H1 (cell line): ENCODE measurements around the gene FAM120B. TPM values are rescaled to one million over a fixed set of nuclear protein-coding genes. Genes with fewer than 3 reads are reported as not detected.
A peak's percentile ranks its signal among the peaks of the same experiment; 100 is the strongest.

Experiments used
- CTCF ChIA-PET: fragments of 300-600 bp; sonication (Branson Sonifier 250); formaldehyde crosslinking; loops from one replicate; lab custom pipeline; 2021; ENCODE audit not compliant: partially characterized antibody; lab: Charles Lee
- POLR2A ChIA-PET: fragments of 300-600 bp; sonication (Branson Sonifier 250); formaldehyde crosslinking; loops from one replicate; lab custom pipeline; 2021; ENCODE audit warnings: inconsistent platforms; ENCODE audit not compliant: partially characterized antibody; lab: Charles Lee
- DNase-seq, 2 experiments: peaks; one replicate each; pipeline versions ENCODE4 v3.0.0 to v3.0.0-alpha.2; 2010 to 2022; ENCODE audit warnings: low spot score in 2 of 2, low read depth in 1 of 2, mixed read lengths in 1 of 2
- FAIRE-seq: peaks from 2 replicates; lab custom pipeline; 2011; peaks lifted over from hg19 to GRCh38; lab: Jason Lieb, UNC
- H2AFZ ChIP-seq: 2 replicates; pipeline ENCODE4 v1.8.1; 2012; ENCODE audit warnings: low read length, inconsistent platforms
- H2AK5ac ChIP-seq: 2 replicates; pipeline ENCODE4 v1.6.1; 2013; ENCODE audit warnings: low read depth, low read length
- H2BK120ac ChIP-seq: replicated peaks from 2 replicates; pipeline ENCODE3; 2013; ENCODE audit warnings: low read depth, low read length, inconsistent platforms
- H2BK12ac ChIP-seq: 2 replicates; pipeline ENCODE4 v1.6.1; 2013; ENCODE audit warnings: low read depth, low read length
- H2BK15ac ChIP-seq: 2 replicates; pipeline ENCODE4 v1.6.1; 2013; ENCODE audit warnings: low read length
- H2BK20ac ChIP-seq: 2 replicates; pipeline ENCODE4 v1.6.1; 2013; ENCODE audit warnings: low read length
- H2BK5ac ChIP-seq: 2 replicates; pipeline ENCODE4 v1.6.1; 2013; ENCODE audit warnings: low read depth, low read length
- H3K14ac ChIP-seq: 2 replicates; pipeline ENCODE4 v1.6.1; 2013; ENCODE audit warnings: inconsistent platforms; ENCODE audit not compliant: insufficient read length
- H3K18ac ChIP-seq: 2 replicates; pipeline ENCODE4 v1.6.1; 2013; ENCODE audit warnings: low read length; ENCODE audit errors: extremely low read depth
- H3K23ac ChIP-seq: 2 replicates; pipeline ENCODE4 v1.6.1; 2013; ENCODE audit warnings: inconsistent platforms; ENCODE audit not compliant: insufficient read length
- H3K23me2 ChIP-seq: 2 replicates; pipeline ENCODE4 v1.6.1; 2013; ENCODE audit warnings: low read depth, low read length
- H3K27ac ChIP-seq: 2 replicates; pipeline ENCODE4 v1.6.1; 2011; ENCODE audit warnings: low read depth, low read length, inconsistent platforms
- H3K27me3 ChIP-seq, 4 experiments: replicated peaks in 1 of 4; 1 replicate in 1 of 4; 2 replicates in 3 of 4; pipeline versions ENCODE4 v1.6.1 to v1.8.1; 2011 to 2013; ENCODE audit warnings: low read length in 3 of 4, mild to moderate bottlenecking in 3 of 4, inconsistent platforms in 2 of 4, mixed read lengths in 2 of 4, moderate library complexity in 1 of 4; ENCODE audit not compliant: control insufficient read depth in 3 of 4, insufficient read depth in 3 of 4; ENCODE audit errors: extremely low read depth in 1 of 4
- H3K36me3 ChIP-seq, 4 experiments: 2 replicates each; pipeline versions ENCODE4 v1.6.1 to v1.8.1; 2011 to 2013; ENCODE audit warnings: mild to moderate bottlenecking in 4 of 4, low read length in 3 of 4, moderate library complexity in 2 of 4, control low read depth in 1 of 4, inconsistent platforms in 1 of 4; ENCODE audit not compliant: insufficient read depth in 4 of 4, control insufficient read depth in 2 of 4
- H3K4ac ChIP-seq: replicated peaks from 2 replicates; pipeline ENCODE3; 2013; ENCODE audit warnings: low read length, low read depth, mixed read lengths, inconsistent platforms; ENCODE audit not compliant: insufficient read length
- H3K4me1 ChIP-seq, 4 experiments: replicated peaks in 1 of 4; 1 replicate in 1 of 4; 2 replicates in 3 of 4; pipeline versions ENCODE4 v1.6.1 to v1.8.1; 2011 to 2013; ENCODE audit warnings: low read length in 3 of 4, inconsistent platforms in 2 of 4, mixed read lengths in 1 of 4; ENCODE audit not compliant: insufficient read depth in 4 of 4, control insufficient read depth in 3 of 4
- H3K4me2 ChIP-seq, 2 experiments: 2 replicates each; pipeline versions ENCODE4 v1.6.1 to v1.8.1; 2011 to 2013; ENCODE audit warnings: low read depth in 2 of 2, low read length in 2 of 2, control low read depth in 1 of 2, inconsistent platforms in 1 of 2, mild to moderate bottlenecking in 1 of 2; ENCODE audit not compliant: insufficient read depth in 1 of 2
- H3K4me3 ChIP-seq, 4 experiments: fragments of 200-600, 300-600 bp in 1 of 4; sonication (generic), shearing (Covaris generic), sonication (Bioruptor Twin) in 1 of 4; 2 replicates each; pipeline versions ENCODE4 v1.5.1 to v1.8.1; 2011 to 2016; ENCODE audit warnings: low read length in 4 of 4, low read depth in 3 of 4, control low read depth in 2 of 4, inconsistent platforms in 2 of 4, mild to moderate bottlenecking in 2 of 4, mixed read lengths in 1 of 4, moderate library complexity in 1 of 4; ENCODE audit not compliant: insufficient read depth in 2 of 4; ENCODE audit errors: extremely low read depth in 1 of 4
- H3K56ac ChIP-seq: replicated peaks from 2 replicates; pipeline ENCODE3; 2013; ENCODE audit warnings: low read depth, mild to moderate bottlenecking, mixed read lengths, low read length, inconsistent platforms; ENCODE audit not compliant: insufficient read length
- H3K79me1 ChIP-seq: 2 replicates; pipeline ENCODE4 v1.6.1; 2013; ENCODE audit warnings: low read depth, low read length, control low read depth
- H3K79me2 ChIP-seq, 2 experiments: 2 replicates each; pipeline versions ENCODE4 v1.6.1 to v1.8.1; 2012 to 2013; ENCODE audit warnings: low read length in 2 of 2, mild to moderate bottlenecking in 2 of 2, inconsistent platforms in 1 of 2; ENCODE audit not compliant: insufficient read depth in 2 of 2, control insufficient read depth in 1 of 2
- H3K9ac ChIP-seq, 4 experiments: replicated peaks in 1 of 4; 1 replicate in 1 of 4; 2 replicates in 3 of 4; pipeline versions ENCODE4 v1.6.1 to v1.8.1; 2011 to 2013; ENCODE audit warnings: low read depth in 3 of 4, low read length in 3 of 4, control low read depth in 2 of 4, mild to moderate bottlenecking in 2 of 4, moderate library complexity in 2 of 4, inconsistent platforms in 1 of 4; ENCODE audit errors: extremely low read depth in 1 of 4
- H3K9me3 ChIP-seq, 2 experiments: 2 replicates each; pipeline versions ENCODE4 v1.6.1 to v1.8.1; 2012 to 2013; ENCODE audit warnings: mild to moderate bottlenecking in 2 of 2, moderate library complexity in 2 of 2, control low read depth in 1 of 2, inconsistent platforms in 1 of 2, low read depth in 1 of 2, low read length in 1 of 2, mixed read lengths in 1 of 2; ENCODE audit not compliant: insufficient read depth in 2 of 2
- H4K20me1 ChIP-seq, 2 experiments: replicated peaks in 1 of 2; 2 replicates each; pipeline versions ENCODE3 to v1.8.1; 2011 to 2013; ENCODE audit warnings: inconsistent platforms in 2 of 2, low read length in 2 of 2, mild to moderate bottlenecking in 1 of 2; ENCODE audit not compliant: insufficient read depth in 2 of 2, control insufficient read depth in 1 of 2
- H4K5ac ChIP-seq: 2 replicates; pipeline ENCODE4 v1.6.1; 2013; ENCODE audit warnings: low read length, low read depth, mixed read lengths, inconsistent platforms; ENCODE audit not compliant: insufficient read length
- H4K8ac ChIP-seq: 2 replicates; pipeline ENCODE4 v1.8.0; 2013; ENCODE audit warnings: mild to moderate bottlenecking, moderate library complexity, low read length, inconsistent platforms; ENCODE audit not compliant: insufficient read depth; ENCODE audit errors: extremely low read depth
- H4K91ac ChIP-seq: replicated peaks from 2 replicates; pipeline ENCODE3; 2013; ENCODE audit warnings: low read length, mixed read lengths, inconsistent platforms; ENCODE audit not compliant: insufficient read length
- CBX5 ChIP-seq: fragments of 300-800, 300-1000 bp; sonication (generic); IDR thresholded peaks from 2 replicates; pipeline ENCODE4 v1.7.1; 2016; ENCODE audit warnings: antibody characterized with exemption, low read length, low read depth
- CREB1 ChIP-seq: IDR thresholded peaks from 2 replicates; pipeline ENCODE4 v1.6.1; 2012; ENCODE audit warnings: inconsistent platforms
- EZH2 ChIP-seq: fragments of 200-600 bp; sonication (generic); IDR thresholded peaks from 2 replicates; pipeline ENCODE4 v1.7.1; 2012; ENCODE audit warnings: low read depth, mild to moderate bottlenecking, moderate library complexity, low read length, inconsistent platforms; ENCODE audit not compliant: severe bottlenecking
- JUND ChIP-seq: IDR thresholded peaks from 2 replicates; pipeline ENCODE4 v1.6.1; 2011; ENCODE audit warnings: mild to moderate bottlenecking, improper control_type of control experiment, low read length
- KDM4A ChIP-seq: IDR thresholded peaks from one replicate; pipeline ENCODE4 v1.7.1; 2012; ENCODE audit warnings: low read depth, mild to moderate bottlenecking, moderate library complexity, low read length, inconsistent platforms; ENCODE audit not compliant: severe bottlenecking
- NRF1 ChIP-seq: IDR thresholded peaks from 2 replicates; pipeline ENCODE4 v1.6.1; 2011; ENCODE audit warnings: mild to moderate bottlenecking, low read depth, low read length, improper control_type of control experiment
- RAD21 ChIP-seq, 2 experiments: IDR thresholded peaks in 1 of 2; conservative IDR thresholded peaks in 1 of 2; 2 replicates each; pipeline ENCODE4 v1.6.1; 2011; ENCODE audit warnings: low read depth in 2 of 2, low read length in 2 of 2, improper control_type of control experiment in 1 of 2, inconsistent platforms in 1 of 2, mild to moderate bottlenecking in 1 of 2, moderate library complexity in 1 of 2
- TAF1 ChIP-seq: IDR thresholded peaks from 2 replicates; pipeline ENCODE4 v1.6.1; 2011; ENCODE audit warnings: mild to moderate bottlenecking, low read depth, low read length
- USF2 ChIP-seq: IDR thresholded peaks from 2 replicates; pipeline ENCODE4 v1.6.1; 2011; ENCODE audit warnings: low read length, improper control_type of control experiment
- ZNF274 ChIP-seq: IDR thresholded peaks from 2 replicates; pipeline ENCODE4 v1.7.0; 2012; ENCODE audit warnings: low read length, borderline replicate concordance; ENCODE audit errors: extremely low read depth
- WGBS, 2 experiments: shearing (Covaris generic) in 1 of 2; methylation state at CpG; one replicate each; pipeline versions ENCODE4 v1.1.6 to v1.1.7; 2013 to 2015; ENCODE audit warnings: low lambda C conversion rate in 2 of 2, mixed read lengths in 2 of 2, inconsistent platforms in 1 of 2, low coverage in 1 of 2, missing lambda C conversion rate in 1 of 2; ENCODE audit not compliant: insufficient replicate concordance in 2 of 2, insufficient coverage in 1 of 2, insufficient read length in 1 of 2; ENCODE audit errors: extremely low coverage in 1 of 2, missing lambda C conversion rate in 1 of 2; 5-methylcytosine and 5-hydroxymethylcytosine counted together
- polyA plus RNA-seq, 7 experiments: library from polyadenylated mRNA; depleted of rRNA in 3 of 7; stranded (reverse) in 5 of 7; unstranded in 2 of 7; fragments of >200 nt in 5 of 7; fragments of 200-250 nt in 2 of 7; gene quantifications; 1 replicate in 5 of 7; 2 replicates in 1 of 7; 4 replicates in 1 of 7; pipeline versions ENCODE4 v1.2.1 to v1.2.3, GENCODE V29; 2011 to 2013; ENCODE audit warnings: missing spikeins in 2 of 7, mixed read lengths in 2 of 7
- total RNA-seq: library from RNA; stranded (reverse); fragmentation: NEBNext Ultra II Directional; extraction: Animal tissue kit (Norgen Biotek cat#: 25700); gene quantifications from 2 replicates; pipeline ENCODE4 v1.2.1, GENCODE V29; 2021

FAM120B gene
- total and polyA plus RNA-seq, 2 of the 8 experiments (the other 6 are each of a cell fraction or from before 2014, with no cell fraction given): 5.1 to 12.5 TPM

- H3K14ac ChIP-seq: no peak overlapping the region
- no peak overlapping the region for H2AFZ ChIP-seq
- no peak overlapping the region for H3K56ac ChIP-seq
- H2BK120ac ChIP-seq: no peak overlapping the region
- no peaks in the 10 kb centered on the region for H3K79me2 ChIP-seq
- 10% methylated on average over 13 of the region's 13 CpGs; no CpG with 5 or more reads in 1 of the 2 experiments for WGBS, 2 experiments
- H4K8ac ChIP-seq: no peak overlapping the region
- H3K36me3 ChIP-seq: peaks cover 2 to 9% (median 6%) of the 10 kb centered on the region in 4 experiments; a peak in 4 of 8 replicates
- peaks cover 53 to 83% (median 72%) of the 10 kb centered on the region in 4 experiments for H3K27me3 ChIP-seq
- no peak overlapping the region for H3K9ac ChIP-seq
- H3K23me2 ChIP-seq: peaks cover 32% of the 10 kb centered on the region; the same call in 1 of the 2 replicates
- 0 out of 2 replicates have a peak overlapping the region, but pooled peaks have one; percentile 13 for H2BK20ac ChIP-seq
- ChIA-PET CTCF (interaction anchor here (0.6 to 1.7 kb wide), 7 partner anchors 224 to 500 kb away, joined by 3 to 5 read pairs (median 3); no protein-coding TSS in a partner anchor), POLR2A (interaction anchor here (0.5 to 3.2 kb wide), 6 partner anchors 11 to 166 kb away, joined by 3 to 17 read pairs (median 6); partner anchors contain the start of gene FAM120B)
- no peak overlapping the region for H3K23ac ChIP-seq
- H3K4me3 ChIP-seq: peak overlapping the region; percentile 48 to 77 (median 66); a peak in 7 of 8 replicates
- H4K91ac ChIP-seq: no peak overlapping the region
- peak in 1 of 2 experiments; percentile 67 for DNase-seq
- no peak overlapping the region; the same call in 1 of the 2 replicates for H3K18ac ChIP-seq
- 0 out of 2 replicates have a peak overlapping the region, but pooled peaks have one; percentile 20 for H2BK12ac ChIP-seq
- H3K27ac ChIP-seq: no peak overlapping the region
- no peak overlapping the region for H3K4ac ChIP-seq
- H2BK15ac ChIP-seq: 0 out of 2 replicates have a peak overlapping the region, but pooled peaks have one; percentile 63
- H3K79me1 ChIP-seq: no peaks in the 10 kb centered on the region
- no peak overlapping the region for H2BK5ac ChIP-seq
- no peaks in the 10 kb centered on the region for H3K9me3 ChIP-seq
- no peak for FAIRE-seq
- no peak overlapping the region for H4K5ac ChIP-seq
- H2AK5ac ChIP-seq: 0 out of 2 replicates have a peak overlapping the region, but pooled peaks have one; percentile 28
- peaks cover 4 to 11% of the 10 kb centered on the region in 2 experiments for H4K20me1 ChIP-seq
- peaks cover 18 to 46% (median 23%) of the 10 kb centered on the region in 4 experiments for H3K4me1 ChIP-seq
- peak overlapping the region; percentile 94 to 99 for H3K4me2 ChIP-seq
- TF ChIP-seq JUND (no peak), USF2 (peak; percentile 78), NRF1 (no peak), CBX5 (no peak), EZH2 (peak; percentile 27), RAD21 (IDR thresholded peaks at IDR 0.05 in 1 of 2, conservative IDR thresholded peaks at IDR 0.05 in 1 of 2; ENCODE audit: low read depth in 2 of 2, low read length in 2 of 2) (peak; percentile 6 to 19; a peak in 2 of 4 replicates), TAF1 (no peak), ZNF274 (no peak), KDM4A (no peak), CREB1 (no peak)
Measured at GRCh38 chr6:170292407-170293158, 14.0 kb upstream of the FAM120B start.
